ENCODE results near the gene SEC23A. TPM values are rescaled to one million over a fixed set of nuclear protein-coding genes. Genes with fewer than 3 reads are reported as not detected.

SEC23A gene
- total and polyA plus RNA-seq, 3 donors from 2014 or later = 39.0 to 79.2 (median 52.4) TPM

DNA sequence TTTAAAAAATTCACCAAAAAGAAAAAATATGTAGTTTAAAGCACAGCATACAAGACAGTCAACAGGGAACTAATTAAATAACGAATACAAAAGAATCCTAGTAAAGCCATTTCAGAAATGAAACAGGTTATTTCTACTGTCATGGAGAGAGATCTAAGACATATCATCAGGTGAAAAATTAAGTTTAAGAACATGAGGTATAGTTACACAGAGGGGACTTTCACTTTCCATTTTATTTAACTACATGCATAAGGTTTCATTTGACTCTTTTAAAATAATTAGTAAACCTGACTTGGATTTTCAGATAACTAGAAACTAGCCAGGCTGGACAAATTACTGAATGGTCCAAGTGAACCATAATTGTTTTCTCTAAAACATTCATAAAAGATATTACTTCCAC lies 11.3 kb downstream of the SEC23A start:
- H3K27ac ChIP-seq = no peak overlapping the region
- H3K4me3 ChIP-seq = no peak overlapping the region
- WGBS, 2 donors = 74 to 86% methylated on average over 1 of the region's 1 CpG
- intact Hi-C loops (cut with DNase I; ENCODE audit: low total_unique reads) = no loop called here
- TF ChIP-seq, protein P1, sequence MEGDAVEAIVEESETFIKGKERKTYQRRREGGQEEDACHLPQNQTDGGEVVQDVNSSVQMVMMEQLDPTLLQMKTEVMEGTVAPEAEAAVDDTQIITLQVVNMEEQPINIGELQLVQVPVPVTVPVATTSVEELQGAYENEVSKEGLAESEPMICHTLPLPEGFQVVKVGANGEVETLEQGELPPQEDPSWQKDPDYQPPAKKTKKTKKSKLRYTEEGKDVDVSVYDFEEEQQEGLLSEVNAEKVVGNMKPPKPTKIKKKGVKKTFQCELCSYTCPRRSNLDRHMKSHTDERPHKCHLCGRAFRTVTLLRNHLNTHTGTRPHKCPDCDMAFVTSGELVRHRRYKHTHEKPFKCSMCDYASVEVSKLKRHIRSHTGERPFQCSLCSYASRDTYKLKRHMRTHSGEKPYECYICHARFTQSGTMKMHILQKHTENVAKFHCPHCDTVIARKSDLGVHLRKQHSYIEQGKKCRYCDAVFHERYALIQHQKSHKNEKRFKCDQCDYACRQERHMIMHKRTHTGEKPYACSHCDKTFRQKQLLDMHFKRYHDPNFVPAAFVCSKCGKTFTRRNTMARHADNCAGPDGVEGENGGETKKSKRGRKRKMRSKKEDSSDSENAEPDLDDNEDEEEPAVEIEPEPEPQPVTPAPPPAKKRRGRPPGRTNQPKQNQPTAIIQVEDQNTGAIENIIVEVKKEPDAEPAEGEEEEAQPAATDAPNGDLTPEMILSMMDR (IDR thresholded peaks at IDR 0.05) = no peak
- TF ChIP-seq POLR2A (IDR thresholded peaks at IDR 0.05) = no peak
- no peaks in the 10 kb centered on the region for H3K27me3 ChIP-seq
- H3K36me3 ChIP-seq (ENCODE audit: low read depth, missing control alignments) = no peaks in the 10 kb centered on the region
- H3K4me1 ChIP-seq = no peaks in the 10 kb centered on the region
- DNase-seq = no peak
- H3K9me3 ChIP-seq = no peaks in the 10 kb centered on the region

DNA sequence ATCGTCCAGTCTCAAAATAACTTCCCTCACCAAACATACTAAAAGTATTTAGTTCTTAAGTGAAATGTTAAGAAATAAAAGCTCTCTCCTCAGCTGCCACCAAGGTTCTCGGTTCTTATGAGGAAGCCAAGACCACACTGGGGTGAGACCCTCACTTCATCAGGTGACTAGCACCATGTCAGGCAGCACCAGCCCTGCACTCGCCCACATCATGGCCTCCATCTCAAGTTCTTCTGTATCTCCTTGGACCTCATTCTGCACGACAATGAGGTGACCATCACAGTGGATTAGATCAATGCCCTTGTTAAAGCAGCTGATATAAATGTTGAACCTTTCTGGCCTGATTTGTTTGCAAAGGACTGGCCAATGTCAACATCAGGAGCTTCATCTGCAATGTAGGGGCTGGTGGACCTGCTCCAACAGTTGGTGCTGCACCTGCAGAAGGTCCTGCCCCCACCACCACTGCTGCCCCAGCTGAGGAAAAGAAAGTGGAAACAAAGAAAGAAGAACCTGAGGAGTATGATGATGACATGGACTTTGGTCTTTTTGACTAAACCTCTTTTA lies 12.4 kb downstream of the SEC23A start:
- no peak overlapping the region for H3K4me3 ChIP-seq
- no peaks in the 10 kb centered on the region for H3K27me3 ChIP-seq
- intact Hi-C loops (cut with DNase I; ENCODE audit: low total_unique reads) = no loop called here
- no peak for DNase-seq
- no peak overlapping the region for H3K27ac ChIP-seq
- no peak for TF ChIP-seq POLR2A (IDR thresholded peaks at IDR 0.05)
- TF ChIP-seq, protein P1 (IDR thresholded peaks at IDR 0.05) = no peak
- H3K36me3 ChIP-seq (ENCODE audit: low read depth, missing control alignments) = no peaks in the 10 kb centered on the region
- 88 to 94% methylated on average over 4 of the region's 4 CpGs for WGBS, 2 donors
- no peaks in the 10 kb centered on the region for H3K4me1 ChIP-seq
- H3K9me3 ChIP-seq = no peaks in the 10 kb centered on the region

DNA sequence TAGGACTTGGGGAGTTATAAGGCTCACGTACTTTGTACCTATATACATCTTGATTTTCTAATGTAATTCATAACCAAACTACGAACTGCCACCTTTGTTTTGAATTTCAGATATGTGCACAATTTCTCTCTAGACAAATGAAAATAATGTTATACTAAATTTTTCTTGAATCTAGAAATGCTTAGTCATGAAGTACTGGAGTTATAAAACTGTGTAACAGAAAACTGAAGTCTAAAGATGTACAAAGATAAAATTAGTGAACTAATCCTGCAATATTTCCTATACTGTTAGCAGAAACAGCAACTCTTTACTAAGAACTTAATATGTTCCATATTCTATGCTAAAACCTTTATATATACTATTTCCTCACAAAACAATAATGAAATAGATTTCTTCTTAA lies 15.5 kb downstream of the SEC23A start:
- H3K27me3 ChIP-seq = no peaks in the 10 kb centered on the region
- H3K36me3 ChIP-seq (ENCODE audit: low read depth, missing control alignments) = no peaks in the 10 kb centered on the region
- no peaks in the 10 kb centered on the region for H3K4me1 ChIP-seq
- TF ChIP-seq, protein P1 (IDR thresholded peaks at IDR 0.05) = no peak
- no peak for TF ChIP-seq POLR2A (IDR thresholded peaks at IDR 0.05)
- no peaks in the 10 kb centered on the region for H3K9me3 ChIP-seq
- 77% methylated on average over 2 of the region's 2 CpGs for WGBS, 2 donors
- intact Hi-C loops (cut with DNase I; ENCODE audit: low total_unique reads) = no loop called here
- no peak for DNase-seq
- no peak overlapping the region for H3K27ac ChIP-seq
- H3K4me3 ChIP-seq = no peak overlapping the region

DNA sequence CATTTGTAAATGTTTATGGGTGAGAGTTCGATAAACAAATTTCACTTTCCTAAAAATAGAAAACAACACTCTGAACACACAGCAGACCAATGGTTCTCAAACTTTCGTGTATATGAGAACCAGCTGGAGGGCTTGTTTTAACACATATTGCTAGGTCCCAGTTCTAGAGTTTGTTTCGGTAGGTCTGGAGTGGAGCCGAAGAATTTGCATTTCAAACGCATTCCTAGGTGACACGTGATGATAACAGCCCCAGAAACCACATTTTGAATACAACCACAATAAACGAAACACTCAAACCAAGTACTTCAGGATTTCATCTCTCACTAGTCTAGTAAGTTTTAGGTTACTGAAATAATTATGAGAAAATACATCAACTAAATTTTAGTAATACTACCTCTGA lies 17.1 kb downstream of the SEC23A start:
- H3K4me1 ChIP-seq = no peaks in the 10 kb centered on the region
- no peaks in the 10 kb centered on the region for H3K36me3 ChIP-seq (ENCODE audit: low read depth, missing control alignments)
- H3K9me3 ChIP-seq = no peaks in the 10 kb centered on the region
- no peak for DNase-seq
- H3K4me3 ChIP-seq = no peak overlapping the region
- H3K27ac ChIP-seq = no peak overlapping the region
- WGBS, 2 donors = 89 to 93% methylated on average over 7 of the region's 7 CpGs
- TF ChIP-seq POLR2A (IDR thresholded peaks at IDR 0.05) = no peak
- TF ChIP-seq, protein P1 (IDR thresholded peaks at IDR 0.05) = no peak
- intact Hi-C loops (cut with DNase I; ENCODE audit: low total_unique reads) = no loop called here
- no peaks in the 10 kb centered on the region for H3K27me3 ChIP-seq

DNA sequence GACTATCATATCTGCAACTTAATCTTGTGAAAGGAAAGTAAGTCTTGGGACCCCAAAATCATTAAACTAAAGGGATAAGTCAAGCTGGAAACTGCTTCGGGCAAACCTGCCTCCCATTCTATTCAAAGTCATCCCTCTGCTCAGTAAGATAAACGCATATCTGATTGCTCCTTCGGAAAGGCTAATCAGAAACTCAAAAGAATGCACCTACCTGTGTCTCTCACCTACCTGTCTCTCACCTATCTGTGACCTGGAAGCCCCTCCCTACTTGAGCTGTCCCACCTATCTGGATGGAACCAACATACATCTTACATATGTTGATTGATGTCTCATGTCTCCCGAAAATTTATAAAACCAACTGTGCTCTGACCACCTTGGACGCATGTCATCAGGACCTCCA lies 19.9 kb downstream of the SEC23A start:
- Histone ChIP-seq H3K9me3 (no peaks in the 10 kb centered on the region), H3K27me3 (no peaks in the 10 kb centered on the region), H3K4me1 (no peaks in the 10 kb centered on the region), H3K4me3 (no peak overlapping the region), H3K27ac (no peak overlapping the region), H3K36me3 (ENCODE audit: low read depth, missing control alignments) (no peaks in the 10 kb centered on the region)
- WGBS, 2 donors = 71 to 85% methylated on average over 5 of the region's 5 CpGs
- TF ChIP-seq, protein P1 (IDR thresholded peaks at IDR 0.05) = no peak
- TF ChIP-seq POLR2A (IDR thresholded peaks at IDR 0.05) = no peak
- intact Hi-C loops (cut with DNase I; ENCODE audit: low total_unique reads) = no loop called here
- DNase-seq = no peak
